Neural cell (in vitro differentiated cells): Measurements from ENCODE around the gene SSBP3. TPM values are rescaled to one million over a fixed set of nuclear protein-coding genes. Genes with fewer than 3 reads are reported as not detected.

Source experiments
- H2AFZ ChIP-seq: fragments of 200-600, 300-800 bp; sonication (generic), shearing (Covaris generic); 2 replicates; pipeline ENCODE4 v1.6.0; 2014; ENCODE audit warnings: low read depth, mild to moderate bottlenecking, antibody characterized with exemption, low read length, moderate library complexity
- H3F3A ChIP-seq: fragments of 200-600 bp; shearing (Covaris generic); 2 replicates; pipeline ENCODE4 v1.6.1; 2016; ENCODE audit warnings: mild to moderate bottlenecking, moderate library complexity, mixed read lengths, antibody characterized with exemption, low read length; ENCODE audit not compliant: insufficient read depth, poor library complexity, severe bottlenecking
- H3K27ac ChIP-seq: fragments of 200-600, 300-800 bp; sonication (generic), shearing (Covaris generic); 2 replicates; pipeline ENCODE4 v1.5.1; 2014; ENCODE audit warnings: mild to moderate bottlenecking, low read length, moderate library complexity
- H3K27me3 ChIP-seq: fragments of 300-800, 200-600 bp; sonication (generic), shearing (Covaris generic); 2 replicates; pipeline ENCODE4 v1.6.0; 2014; ENCODE audit warnings: mild to moderate bottlenecking, low read depth, low read length, moderate library complexity; ENCODE audit not compliant: insufficient read depth
- H3K36me3 ChIP-seq: fragments of 300-800, 200-600 bp; sonication (generic), shearing (Covaris generic); 2 replicates; pipeline ENCODE4 v1.5.1; 2014; ENCODE audit warnings: mild to moderate bottlenecking, antibody characterized with exemption, low read length, moderate library complexity; ENCODE audit not compliant: insufficient read depth
- H3K4me2 ChIP-seq: fragments of 300-800, 200-600 bp; sonication (generic), shearing (Covaris generic); 2 replicates; pipeline ENCODE4 v1.6.0; 2014; ENCODE audit warnings: mild to moderate bottlenecking, low read length
- H3K4me3 ChIP-seq: fragments of 300-800, 200-600 bp; sonication (generic), shearing (Covaris generic); 2 replicates; pipeline ENCODE4 v1.5.1; 2014; ENCODE audit warnings: mild to moderate bottlenecking, low read length, moderate library complexity
- H3K79me2 ChIP-seq: fragments of 200-600 bp; shearing (Covaris generic); replicated peaks from 2 replicates; pipeline ENCODE4 v1.6.0; 2014; ENCODE audit warnings: mild to moderate bottlenecking, low read length, moderate library complexity; ENCODE audit not compliant: insufficient read depth
- H3K9ac ChIP-seq: fragments of 300-800, 200-600 bp; sonication (generic), shearing (Covaris generic); 2 replicates; pipeline ENCODE4 v1.6.1; 2016; ENCODE audit warnings: mild to moderate bottlenecking, low read length, mixed read lengths
- H3K9me2 ChIP-seq: fragments of 200-600 bp; shearing (Covaris generic); 2 replicates; pipeline ENCODE4 v1.6.1; 2016; ENCODE audit warnings: mild to moderate bottlenecking, low read length, mixed read lengths; ENCODE audit not compliant: insufficient read depth
- H3K9me3 ChIP-seq: fragments of 200-600, 300-800 bp; sonication (generic), shearing (Covaris generic); 2 replicates; pipeline ENCODE4 v1.6.1; 2016; ENCODE audit warnings: mild to moderate bottlenecking, mixed run types, low read length, moderate library complexity, mixed read lengths
- H4K20me1 ChIP-seq: fragments of 200-600 bp; shearing (Covaris generic); 2 replicates; pipeline ENCODE4 v1.6.1; 2016; ENCODE audit warnings: mild to moderate bottlenecking, mixed run types; ENCODE audit not compliant: insufficient read depth
- CTCF ChIP-seq: fragments of 450-650 bp; IDR thresholded peaks from 2 replicates; pipeline ENCODE4 v1.5.1; 2014; ENCODE audit warnings: antibody characterized with exemption, mild to moderate bottlenecking, moderate library complexity; ENCODE audit not compliant: poor library complexity, severe bottlenecking
- EP300 ChIP-seq: fragments of 450-650 bp; conservative IDR thresholded peaks from 2 replicates; pipeline ENCODE4 v1.6.1; 2014; ENCODE audit warnings: antibody characterized with exemption, mild to moderate bottlenecking, moderate library complexity; ENCODE audit not compliant: poor library complexity, severe bottlenecking
- EZH2 ChIP-seq: fragments of 200-600, 300-800 bp; shearing (Covaris generic), sonication (generic); IDR thresholded peaks from 2 replicates; pipeline ENCODE4 v1.6.1; 2014; ENCODE audit warnings: antibody characterized with exemption, low read length, borderline replicate concordance, mild to moderate bottlenecking; ENCODE audit not compliant: insufficient read depth, poor library complexity, severe bottlenecking
- MXI1 ChIP-seq: fragments of 450-650 bp; conservative IDR thresholded peaks from 2 replicates; pipeline ENCODE4 v1.6.1; 2014; ENCODE audit warnings: antibody characterized with exemption, mild to moderate bottlenecking; ENCODE audit not compliant: poor library complexity, severe bottlenecking
- POLR2AphosphoS5 ChIP-seq: IDR thresholded peaks from 2 replicates; pipeline ENCODE4 v1.6.1; 2012
- RAD21 ChIP-seq: fragments of 450-650 bp; conservative IDR thresholded peaks from 2 replicates; pipeline ENCODE4 v1.6.1; 2014; ENCODE audit warnings: antibody characterized with exemption, mild to moderate bottlenecking, moderate library complexity
- SMC3 ChIP-seq: fragments of 450-650 bp; conservative IDR thresholded peaks from 2 replicates; pipeline ENCODE4 v1.6.1; 2014; ENCODE audit warnings: antibody characterized with exemption, mild to moderate bottlenecking, moderate library complexity; ENCODE audit not compliant: poor library complexity
- TAF1 ChIP-seq: IDR thresholded peaks from 2 replicates; pipeline ENCODE4 v1.6.1; 2012; ENCODE audit warnings: low read depth
- polyA plus RNA-seq: library from polyadenylated mRNA; depleted of rRNA; stranded (reverse); fragments of >200 nt; gene quantifications from 2 replicates; pipeline ENCODE4 v1.2.3, GENCODE V29; 2014
- TF ChIP-seq, protein P1 (sequence below): IDR thresholded peaks from 2 replicates; pipeline ENCODE4 v1.6.1; 2012; ENCODE audit warnings: borderline replicate concordance

SSBP3 gene
- polyA plus RNA-seq, 1 donor from 2014 or later = 77.4 TPM

- no peaks in the 10 kb centered on the region for H3F3A ChIP-seq
These were observed 1.4 kb upstream of the SSBP3 start for GRCh38 chr1:54407404-54408146.

DNA sequence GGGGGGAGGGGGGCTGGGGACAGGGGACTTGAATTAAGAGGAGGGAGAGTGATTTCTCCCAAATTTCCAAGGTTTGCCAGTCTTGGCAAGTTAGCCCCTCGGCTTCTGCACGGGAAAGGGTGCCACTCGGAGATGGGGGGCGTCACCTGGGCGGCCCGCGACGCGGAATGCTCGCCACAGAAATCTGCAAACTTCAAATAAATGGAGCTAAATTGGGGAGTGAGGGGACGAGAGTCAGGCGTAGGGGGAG is 885 bp upstream of the SSBP3 start:
- Histone ChIP-seq H3K27me3 (no peaks in the 10 kb centered on the region), H3K4me2 (peak overlapping the region; percentile 98), H3F3A (no peaks in the 10 kb centered on the region), H3K9me2 (no peaks in the 10 kb centered on the region), H3K36me3 (no peaks in the 10 kb centered on the region), H4K20me1 (peaks cover 25% of the 10 kb centered on the region), H3K4me3 (peak overlapping the region; percentile 87), H3K9me3 (no peaks in the 10 kb centered on the region), H3K27ac (peak overlapping the region; percentile 94), H2AFZ (no peak overlapping the region), H3K79me2 (peaks cover 35% of the 10 kb centered on the region), H3K9ac (peak overlapping the region; percentile 90)
- TF ChIP-seq MXI1 = no peak
- TF ChIP-seq, protein P1, sequence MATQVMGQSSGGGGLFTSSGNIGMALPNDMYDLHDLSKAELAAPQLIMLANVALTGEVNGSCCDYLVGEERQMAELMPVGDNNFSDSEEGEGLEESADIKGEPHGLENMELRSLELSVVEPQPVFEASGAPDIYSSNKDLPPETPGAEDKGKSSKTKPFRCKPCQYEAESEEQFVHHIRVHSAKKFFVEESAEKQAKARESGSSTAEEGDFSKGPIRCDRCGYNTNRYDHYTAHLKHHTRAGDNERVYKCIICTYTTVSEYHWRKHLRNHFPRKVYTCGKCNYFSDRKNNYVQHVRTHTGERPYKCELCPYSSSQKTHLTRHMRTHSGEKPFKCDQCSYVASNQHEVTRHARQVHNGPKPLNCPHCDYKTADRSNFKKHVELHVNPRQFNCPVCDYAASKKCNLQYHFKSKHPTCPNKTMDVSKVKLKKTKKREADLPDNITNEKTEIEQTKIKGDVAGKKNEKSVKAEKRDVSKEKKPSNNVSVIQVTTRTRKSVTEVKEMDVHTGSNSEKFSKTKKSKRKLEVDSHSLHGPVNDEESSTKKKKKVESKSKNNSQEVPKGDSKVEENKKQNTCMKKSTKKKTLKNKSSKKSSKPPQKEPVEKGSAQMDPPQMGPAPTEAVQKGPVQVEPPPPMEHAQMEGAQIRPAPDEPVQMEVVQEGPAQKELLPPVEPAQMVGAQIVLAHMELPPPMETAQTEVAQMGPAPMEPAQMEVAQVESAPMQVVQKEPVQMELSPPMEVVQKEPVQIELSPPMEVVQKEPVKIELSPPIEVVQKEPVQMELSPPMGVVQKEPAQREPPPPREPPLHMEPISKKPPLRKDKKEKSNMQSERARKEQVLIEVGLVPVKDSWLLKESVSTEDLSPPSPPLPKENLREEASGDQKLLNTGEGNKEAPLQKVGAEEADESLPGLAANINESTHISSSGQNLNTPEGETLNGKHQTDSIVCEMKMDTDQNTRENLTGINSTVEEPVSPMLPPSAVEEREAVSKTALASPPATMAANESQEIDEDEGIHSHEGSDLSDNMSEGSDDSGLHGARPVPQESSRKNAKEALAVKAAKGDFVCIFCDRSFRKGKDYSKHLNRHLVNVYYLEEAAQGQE = no peak
- TF ChIP-seq POLR2AphosphoS5 = no peak
- TF ChIP-seq EZH2 = no peak
- TF ChIP-seq CTCF = no peak
- TF ChIP-seq TAF1 = no peak
- TF ChIP-seq RAD21 = no peak
- no peak for TF ChIP-seq SMC3

More at GRCh38 chr1:54407404-54408146, 1.4 kb upstream of the SSBP3 start:
- H3K4me3 ChIP-seq = peak overlapping the region; percentile 87
- H3K9me2 ChIP-seq = no peaks in the 10 kb centered on the region
- peak overlapping the region; percentile 94 for H3K27ac ChIP-seq
- H3K9ac ChIP-seq = peak overlapping the region; percentile 90
- TF ChIP-seq, protein P1 = peak; percentile 23
- TF ChIP-seq EP300 (peak; percentile 65), SMC3 (peak; percentile 72), RAD21 (peak; percentile 58), CTCF (no peak), MXI1 (peak; percentile 39), TAF1 (no peak), POLR2AphosphoS5 (peak; percentile 57), EZH2 (no peak)
- H3K4me2 ChIP-seq = peak overlapping the region; percentile 98
- H4K20me1 ChIP-seq = peaks cover 20% of the 10 kb centered on the region
- no peaks in the 10 kb centered on the region for H3K27me3 ChIP-seq
- H3K79me2 ChIP-seq = peaks cover 30% of the 10 kb centered on the region
- no peaks in the 10 kb centered on the region for H3K9me3 ChIP-seq
- H3K36me3 ChIP-seq = no peaks in the 10 kb centered on the region
- H2AFZ ChIP-seq = no peak overlapping the region
